Measurements from ENCODE around the gene YPEL2.
A peak's percentile ranks its signal among the peaks of the same experiment; 100 is the strongest.
"Not testable (repeated sequence)": the region's sequence is repeated elsewhere in the genome, so short reads cannot be mapped to it uniquely, and the experiment has no call there.

The YPEL2 gene

DNA sequence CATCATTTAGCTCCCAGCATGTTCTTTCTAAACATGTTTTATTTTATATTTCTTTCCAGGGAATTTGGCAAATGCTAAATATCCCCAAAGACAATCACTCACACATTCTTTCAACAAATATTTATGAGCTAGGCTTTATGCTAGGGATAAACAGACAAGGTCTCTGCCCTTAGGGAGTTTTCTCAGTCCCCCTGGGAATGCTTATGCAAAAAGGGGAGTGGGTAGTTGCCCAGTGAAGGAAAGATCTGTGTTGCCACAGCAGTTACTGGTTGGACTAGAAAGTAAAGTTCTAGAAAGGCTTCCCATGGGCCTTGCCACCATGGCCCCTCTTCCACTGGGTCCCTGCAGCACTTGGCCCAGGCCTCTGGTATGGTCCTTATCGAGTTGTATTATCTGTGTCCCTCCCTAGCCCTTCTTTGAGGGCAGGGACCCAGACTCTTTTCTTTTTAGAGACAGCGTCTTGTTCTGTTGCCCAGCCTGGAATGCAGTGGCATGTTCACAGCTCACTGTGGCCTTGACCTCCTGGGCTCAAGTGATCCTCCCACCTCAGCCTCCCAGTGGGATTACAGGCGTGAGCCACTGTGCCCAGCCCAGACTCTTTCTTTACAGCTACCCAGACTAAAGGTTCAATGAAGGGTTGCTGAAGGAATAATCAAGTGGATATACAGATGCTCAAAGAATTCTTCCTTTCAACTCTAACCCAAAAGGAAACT lies 78.0 kb downstream of the YPEL2 start:
- DNase-seq: no peak

DNA sequence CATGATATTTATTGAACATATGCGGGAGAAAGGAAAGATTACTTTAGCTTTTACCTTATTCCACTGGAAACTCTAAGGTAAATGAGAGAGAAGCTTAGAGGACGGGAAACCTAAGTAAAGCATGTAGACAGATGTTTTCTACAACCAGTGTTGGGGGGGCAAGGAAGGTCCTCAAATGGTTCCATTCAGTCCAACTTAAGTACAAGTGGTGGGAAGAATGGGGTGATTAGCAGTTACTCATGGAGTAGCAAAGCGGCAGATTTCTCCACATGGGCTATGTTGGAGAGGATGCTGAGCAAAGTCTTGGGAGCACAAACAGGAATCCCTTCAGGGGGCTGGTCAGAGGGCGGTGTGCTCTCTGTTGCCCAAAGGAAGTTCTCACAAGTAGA lies 78.6 kb downstream of the YPEL2 start:
- DNase-seq: no peak

GRCh38 chr17:59412431-59412830 lies 81.0 kb downstream of the YPEL2 start:
- DNase-seq: not testable (repeated sequence)

DNA sequence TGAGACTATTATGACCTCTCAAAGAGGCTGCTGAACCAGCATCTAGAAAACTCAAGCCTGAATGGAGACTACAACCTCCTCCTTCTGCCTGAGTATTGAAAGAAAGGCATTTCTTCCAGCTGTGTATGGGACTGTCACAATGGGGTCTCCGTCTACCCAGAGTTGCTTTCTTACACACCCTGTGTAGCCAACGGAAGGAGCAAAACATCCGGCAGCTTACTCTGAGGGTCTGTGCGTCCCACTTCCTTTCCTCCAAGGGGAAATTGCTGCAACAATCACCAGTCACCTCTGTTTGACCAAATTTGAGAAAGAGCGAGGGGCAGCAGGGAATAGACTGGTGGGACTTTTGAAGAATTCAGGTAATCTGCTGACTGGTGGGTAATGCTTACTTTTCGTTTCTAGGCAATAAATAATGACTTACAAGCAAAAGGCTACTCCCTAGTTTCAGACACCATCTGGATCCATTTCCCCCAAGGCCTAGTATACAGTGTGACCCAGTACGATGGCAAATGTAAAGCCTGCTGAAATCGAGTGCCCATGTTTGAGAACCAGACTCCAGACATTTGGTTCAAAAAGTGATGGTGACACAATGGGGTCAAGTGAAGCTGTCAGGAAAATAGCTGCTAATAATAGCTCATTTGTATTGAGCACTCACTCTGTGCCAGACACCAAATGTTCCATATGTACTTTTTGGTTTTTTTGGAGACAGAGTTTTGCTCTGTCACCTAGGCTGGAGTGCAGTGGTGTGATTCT lies 81.7 kb downstream of the YPEL2 start:
- DNase-seq: no peak

GRCh38 chr17:59415397-59415796 lies 83.9 kb downstream of the YPEL2 start:
- no peak for DNase-seq

DNA sequence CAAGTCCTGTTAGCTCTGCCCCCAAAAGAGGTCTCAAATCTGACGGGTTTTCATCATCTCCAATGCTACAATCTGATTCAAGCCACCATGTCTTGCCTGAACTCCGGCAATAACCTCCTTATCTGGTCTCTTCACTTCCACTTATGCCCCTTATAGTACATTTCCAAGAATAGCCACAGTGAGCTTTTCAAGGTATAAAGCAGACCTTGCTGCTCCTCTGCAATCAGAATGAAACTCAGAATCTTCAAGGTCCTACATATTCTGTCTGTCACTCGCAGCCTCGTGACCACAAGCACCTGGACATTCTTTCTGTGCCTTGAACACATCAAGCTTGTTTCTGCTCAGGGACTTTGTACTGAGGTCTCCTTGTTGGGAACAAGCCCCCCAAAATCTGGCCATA lies 84.7 kb downstream of the YPEL2 start:
- no peak for DNase-seq

DNA sequence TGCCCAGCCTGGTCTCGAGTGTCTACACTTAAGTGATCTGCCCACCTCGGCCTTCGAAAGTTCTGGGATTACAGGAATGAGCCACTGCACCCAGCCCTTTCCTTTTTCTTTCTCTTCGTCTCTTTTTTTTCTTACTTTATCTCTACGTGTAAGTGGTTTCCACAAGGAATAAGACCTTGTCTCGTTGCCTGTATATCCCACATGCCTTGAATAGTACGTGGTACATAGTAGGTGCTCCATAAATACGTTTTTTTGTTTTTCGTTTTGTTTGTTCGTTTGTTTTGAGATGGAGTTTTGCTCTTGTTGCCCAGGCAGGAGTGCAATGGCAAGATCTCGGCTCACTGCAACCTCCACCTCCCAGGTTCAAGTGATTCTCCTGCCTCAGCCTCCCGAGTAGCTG lies 86.0 kb downstream of the YPEL2 start:
- DNase-seq: no peak

DNA sequence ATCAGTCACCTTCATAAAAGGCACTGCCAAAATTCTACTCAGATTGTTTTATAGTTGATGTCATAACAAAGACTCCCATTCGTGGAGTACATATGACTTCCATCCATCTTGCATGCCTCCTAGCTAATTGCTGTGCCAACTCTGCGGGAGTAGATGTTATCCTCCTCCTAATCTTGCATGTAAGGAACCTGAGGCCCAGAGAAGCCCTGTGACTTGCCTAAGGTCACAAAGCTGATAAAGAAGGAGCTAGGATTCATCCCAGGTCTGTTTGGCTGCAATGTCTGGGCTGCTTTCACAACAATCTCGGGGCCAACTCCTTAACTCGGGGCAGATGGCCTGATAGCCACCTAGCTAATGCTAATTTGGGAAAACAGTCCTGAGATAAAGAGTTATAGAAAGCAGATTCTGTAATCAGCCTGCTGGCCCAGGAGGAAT lies 87.3 kb downstream of the YPEL2 start:
- DNase-seq: no peak

DNA sequence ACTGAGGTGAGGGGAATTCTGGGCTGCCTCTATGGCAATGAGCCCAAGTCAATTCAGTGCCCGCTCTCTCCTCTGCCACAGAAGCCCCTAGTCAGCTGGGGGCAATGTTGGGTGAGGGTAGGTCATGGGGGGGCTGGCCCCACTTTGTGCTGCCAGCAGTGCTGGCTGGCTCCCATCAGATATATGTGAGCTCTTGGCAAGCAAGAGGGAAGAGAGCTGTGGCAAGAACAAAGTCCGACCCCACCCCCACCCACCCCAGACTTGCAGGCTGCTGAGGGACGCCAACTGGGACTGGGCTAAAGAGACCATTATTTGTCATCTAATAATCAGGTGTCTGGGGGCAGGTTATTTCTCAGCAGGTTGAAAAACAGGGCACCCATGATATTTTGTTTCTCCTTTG lies 89.4 kb downstream of the YPEL2 start:
- DNase-seq: no peak

- DNase-seq: no peak
These were observed 90.3 kb downstream of the YPEL2 start for GRCh38 chr17:59421722-59422121.

DNA sequence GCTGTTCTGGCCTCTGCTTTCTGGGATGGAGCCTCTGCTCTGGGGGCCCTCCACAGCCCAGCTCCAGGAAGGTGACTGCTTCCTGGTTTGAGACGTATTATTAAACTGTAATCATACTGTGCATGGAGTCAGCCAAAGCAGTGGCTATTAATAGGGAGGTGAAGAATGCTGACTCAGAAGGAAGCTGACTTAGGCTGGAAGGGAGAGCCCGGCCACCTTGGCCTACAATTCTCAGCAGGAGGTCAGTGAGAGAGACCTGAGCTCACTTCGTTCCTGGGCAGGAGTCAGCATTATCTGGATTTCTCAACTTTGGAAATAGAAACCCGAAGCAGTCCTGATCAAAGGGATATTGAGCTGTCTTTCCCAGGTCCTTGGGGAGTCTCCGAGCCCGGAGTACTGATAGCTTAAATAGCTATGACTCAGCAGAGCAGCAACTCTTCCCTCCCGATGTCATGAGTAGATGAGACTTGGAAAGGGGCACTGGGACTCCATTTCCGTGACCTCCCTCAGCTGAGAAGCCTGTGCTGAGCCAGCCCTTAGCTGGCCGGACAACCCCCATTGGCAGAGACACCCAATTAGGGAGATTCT lies 91.8 kb downstream of the YPEL2 start:
- DNase-seq: no peak

- peak in 1 of 2 experiments; percentile 9 for DNase-seq
These were observed 92.4 kb downstream of the YPEL2 start for GRCh38 chr17:59423903-59424302.

DNA sequence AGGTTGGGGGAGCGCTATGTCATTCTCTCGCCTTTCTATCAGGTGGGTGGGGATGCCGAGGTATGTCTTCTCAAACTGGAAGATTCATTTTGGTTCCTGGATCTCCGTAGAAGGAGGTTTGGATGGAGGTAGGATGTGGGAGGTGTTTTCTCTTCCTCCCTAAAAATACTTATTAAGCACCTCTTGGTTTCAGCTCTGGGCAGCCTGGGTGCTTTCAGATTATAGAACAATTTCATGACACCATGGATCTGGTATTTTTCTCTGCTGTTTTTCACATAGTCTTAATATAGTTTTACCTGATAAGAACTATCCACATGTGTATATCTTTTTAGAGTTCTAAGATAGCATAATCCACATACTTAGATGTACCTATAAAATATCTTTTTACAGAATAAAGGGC lies 92.9 kb downstream of the YPEL2 start:
- DNase-seq: no peak

DNA sequence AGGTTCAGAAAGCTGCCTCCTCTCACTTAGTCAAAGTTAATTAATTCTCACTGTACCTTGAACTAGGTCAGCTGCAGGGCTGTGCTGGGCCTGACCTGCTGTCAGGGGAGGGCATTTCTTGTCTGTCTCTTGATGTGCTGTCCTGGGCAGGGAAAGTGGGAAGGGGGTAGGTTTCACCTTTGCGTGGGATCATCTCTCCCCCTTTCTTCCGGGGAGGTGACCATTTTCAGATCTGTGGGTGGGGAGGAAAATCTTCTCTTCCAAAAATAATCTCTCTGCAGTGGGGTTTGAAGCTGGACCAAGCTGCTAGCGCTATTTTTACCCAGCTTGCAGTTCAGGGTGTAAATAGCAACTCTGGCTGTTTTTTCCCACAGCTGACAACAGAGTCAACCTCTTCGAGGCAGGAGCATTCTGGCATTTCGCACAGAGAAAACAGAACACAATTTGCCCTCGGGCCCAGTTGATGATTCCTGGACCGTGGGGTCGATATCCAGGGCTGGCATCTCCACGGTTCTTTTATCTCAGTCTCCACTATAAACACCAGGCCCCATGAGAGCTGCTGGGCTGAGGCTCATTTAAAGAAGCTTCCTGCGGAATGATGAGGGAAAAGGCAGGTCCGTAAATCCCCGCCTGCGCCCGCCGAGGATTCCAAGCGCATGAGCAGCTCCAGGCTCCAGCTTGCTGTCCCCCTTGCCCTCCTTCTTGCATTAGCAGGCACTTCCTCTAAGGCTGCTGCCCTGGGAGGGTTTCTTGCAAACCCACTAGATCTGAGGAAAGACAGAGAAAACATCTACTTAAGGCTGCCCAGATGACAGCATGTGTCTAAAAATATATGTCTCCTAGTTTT lies 93.9 kb downstream of the YPEL2 start:
- no peak for DNase-seq

DNA sequence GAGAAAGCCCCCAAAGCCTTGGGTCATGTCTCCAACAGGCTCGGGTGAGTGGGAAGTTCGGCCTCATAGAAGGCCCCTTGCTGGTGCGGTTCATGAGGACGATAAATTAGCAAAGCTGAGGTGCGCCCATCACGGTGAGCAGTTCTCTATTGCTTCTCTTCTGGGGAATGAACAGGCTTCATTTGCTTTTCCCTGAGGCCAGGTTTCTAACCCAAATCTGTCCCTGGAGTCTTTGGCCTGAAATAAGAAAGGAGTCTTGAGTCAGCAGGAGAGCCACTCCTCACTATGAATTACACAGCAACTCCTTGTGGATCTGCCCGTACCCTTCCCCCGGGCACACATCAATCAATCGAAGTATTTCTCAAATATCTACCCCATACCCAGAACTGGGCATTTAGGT lies 94.6 kb downstream of the YPEL2 start:
- no peak for DNase-seq

- DNase-seq: peak in 1 of 2 experiments; percentile 10
These were observed 96.0 kb downstream of the YPEL2 start for GRCh38 chr17:59427425-59427921.

DNA sequence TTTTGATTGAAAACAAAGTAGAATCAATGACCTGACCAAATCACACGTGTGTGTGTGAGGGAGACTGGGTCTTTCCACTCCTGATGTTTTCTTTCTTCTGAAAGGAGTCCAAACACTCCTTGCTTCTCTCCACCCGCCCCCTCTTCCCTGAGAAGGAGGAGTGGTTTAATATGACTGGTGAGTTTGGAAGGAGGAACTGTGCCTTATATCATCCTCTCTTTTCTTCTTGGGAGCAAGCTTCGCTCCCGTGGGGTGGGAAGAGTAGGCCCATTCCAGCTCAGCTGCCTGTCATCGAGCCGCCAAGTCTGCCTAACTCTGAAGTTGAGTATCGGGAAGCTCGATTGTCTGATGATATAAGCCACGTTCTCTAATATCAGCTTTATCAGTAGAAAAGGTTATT lies 96.5 kb downstream of the YPEL2 start:
- DNase-seq: no peak

DNA sequence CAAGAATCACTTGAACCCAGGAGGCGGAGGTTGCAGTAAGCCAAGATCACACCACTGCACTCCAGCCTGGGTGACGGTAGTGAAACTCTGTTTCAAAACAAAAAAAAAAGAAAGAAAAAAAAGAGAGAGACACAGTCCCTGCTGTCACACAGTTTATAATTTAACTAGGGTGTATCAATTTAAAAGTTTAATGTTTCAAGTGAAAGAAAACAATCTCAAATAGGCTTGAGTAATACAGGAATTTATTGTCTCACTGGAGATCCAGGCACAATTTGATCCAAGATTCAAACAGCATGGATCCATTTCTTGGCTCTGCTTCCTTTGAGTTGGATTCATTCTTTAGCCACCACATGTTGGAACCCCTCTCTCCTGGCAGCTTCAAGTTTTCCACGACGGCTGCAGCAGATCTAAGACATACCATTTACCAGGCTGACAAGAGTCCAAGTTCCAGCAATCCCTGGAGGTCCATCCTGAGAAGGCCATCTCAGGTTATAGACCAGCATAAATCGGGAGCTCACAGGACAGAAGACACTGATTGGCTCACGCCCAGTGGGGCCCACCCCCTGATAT lies 97.5 kb downstream of the YPEL2 start:
- no peak for DNase-seq

GRCh38 chr17:59431601-59432000 lies 100.1 kb downstream of the YPEL2 start:
- DNase-seq: no peak

GRCh38 chr17:59432657-59433056 lies 101.2 kb downstream of the YPEL2 start:
- DNase-seq: no peak

DNA sequence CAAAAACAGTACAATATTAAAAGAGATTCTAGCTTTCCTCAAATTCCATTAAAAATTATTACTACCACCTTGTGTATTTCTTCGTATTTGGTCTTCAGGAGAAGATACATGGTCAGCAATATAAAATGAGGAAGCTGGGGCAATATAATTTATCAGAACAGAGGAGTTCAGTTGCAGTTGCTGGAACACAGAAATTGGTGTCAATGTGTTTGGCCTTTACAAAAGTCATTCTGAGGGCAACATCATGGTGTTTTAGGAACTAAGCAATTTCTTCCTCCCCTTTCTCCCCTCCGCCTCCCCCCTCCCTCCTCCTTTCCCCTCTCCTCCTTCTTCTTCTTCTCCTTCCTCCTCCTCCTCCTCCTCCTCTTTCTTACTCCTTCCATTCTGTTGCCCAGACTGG lies 102.1 kb downstream of the YPEL2 start:
- no peak for DNase-seq

GRCh38 chr17:59434429-59434828 lies 103.0 kb downstream of the YPEL2 start:
- DNase-seq: no peak

DNA sequence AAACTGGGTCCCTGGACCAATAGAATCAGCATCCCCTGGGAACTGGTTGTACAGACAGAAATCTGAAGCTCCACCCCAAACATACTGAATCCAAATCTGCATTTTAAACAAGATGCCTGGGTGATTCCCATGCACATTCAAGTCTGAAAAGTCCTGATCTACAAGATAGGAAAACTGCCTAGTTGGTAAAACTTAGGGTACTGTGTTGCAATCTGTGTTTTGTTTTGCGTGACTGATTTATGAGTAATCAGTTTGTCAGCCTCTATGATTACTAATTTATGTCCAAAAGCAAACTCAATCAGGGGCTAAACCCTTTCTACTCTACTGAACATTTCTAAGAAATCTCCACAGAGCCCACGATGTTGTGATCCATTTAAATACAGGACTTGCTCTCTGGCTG lies 103.8 kb downstream of the YPEL2 start:
- no peak for DNase-seq
